ENCODE results near the gene PCDHGA6.
"Not testable (repeated sequence)": the region's sequence is repeated elsewhere in the genome, so short reads cannot be mapped to it uniquely, and the experiment has no call there.

Gene PCDHGA6

DNA sequence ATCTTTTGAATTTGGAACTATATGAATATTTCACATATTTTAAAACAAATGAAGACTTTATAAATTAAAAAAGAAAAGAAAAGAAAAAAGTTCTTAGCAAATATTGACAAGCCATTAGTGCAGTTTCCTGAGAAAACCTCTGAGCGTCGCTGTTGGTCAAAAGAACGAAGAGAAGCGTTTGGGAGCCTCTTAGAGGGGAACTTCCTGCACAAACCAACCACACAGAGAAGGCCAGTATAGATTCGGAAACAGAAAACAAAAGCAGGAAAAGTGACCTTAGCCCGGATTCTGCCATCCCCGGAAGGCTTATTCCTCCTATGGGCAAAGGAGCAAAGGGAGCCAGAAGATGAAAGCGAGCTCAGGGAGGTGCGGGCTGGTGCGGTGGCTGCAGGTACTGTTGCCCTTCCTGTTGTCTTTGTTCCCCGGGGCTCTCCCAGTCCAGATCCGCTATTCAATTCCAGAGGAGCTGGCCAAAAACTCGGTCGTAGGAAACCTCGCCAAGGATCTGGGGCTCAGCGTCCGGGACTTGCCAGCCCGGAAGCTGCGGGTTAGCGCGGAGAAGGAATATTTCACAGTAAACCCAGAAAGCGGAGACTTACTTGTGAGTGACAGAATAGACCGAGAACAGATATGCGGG is 13.8 kb upstream of the PCDHGA6 start, which contains the start of gene PCDHGB2:
TSS of gene PCDHGB2 (plus strand) at position 205 of the 637 bp plus-strand sequence. CDS start at position 347, 142 bp downstream.
- DNase-seq (ENCODE audit: low read depth) = no peak

DNA sequence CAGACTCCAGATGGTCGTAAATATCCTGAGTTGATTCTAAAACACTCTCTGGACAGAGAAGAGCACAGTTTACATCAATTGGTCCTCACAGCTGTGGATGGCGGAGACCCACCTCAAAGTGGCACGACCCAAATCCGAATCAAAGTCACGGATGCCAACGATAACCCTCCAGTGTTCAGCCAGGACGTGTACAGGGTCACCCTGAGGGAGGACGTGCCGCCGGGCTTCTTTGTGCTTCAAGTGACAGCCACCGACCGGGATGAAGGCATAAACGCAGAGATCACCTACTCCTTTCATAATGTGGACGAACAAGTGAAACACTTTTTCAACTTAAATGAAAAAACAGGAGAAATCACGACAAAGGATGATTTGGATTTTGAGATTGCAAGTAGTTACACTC is 13.0 kb upstream of the PCDHGA6 start:
- DNase-seq (ENCODE audit: low read depth) = no peak

DNA sequence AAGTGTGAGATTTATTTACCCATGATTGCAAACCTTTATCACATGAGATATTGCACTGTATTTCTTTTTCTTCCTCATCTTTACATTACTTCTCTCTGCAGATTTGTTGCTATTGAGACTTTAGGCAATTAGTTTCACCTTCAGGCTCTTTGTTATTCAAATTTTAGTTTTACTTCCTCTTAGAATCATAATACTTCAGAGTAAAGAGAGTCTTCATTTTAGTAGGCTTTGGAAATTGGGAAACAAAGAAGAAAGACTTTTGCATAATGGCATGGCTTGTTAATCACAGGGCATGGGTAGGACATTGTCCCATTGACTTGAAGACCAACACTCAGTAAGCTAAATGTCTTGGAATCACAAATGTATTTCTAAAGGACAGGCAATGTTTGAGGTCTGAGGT is 11.0 kb upstream of the PCDHGA6 start:
- DNase-seq (ENCODE audit: low read depth) = no peak

DNA sequence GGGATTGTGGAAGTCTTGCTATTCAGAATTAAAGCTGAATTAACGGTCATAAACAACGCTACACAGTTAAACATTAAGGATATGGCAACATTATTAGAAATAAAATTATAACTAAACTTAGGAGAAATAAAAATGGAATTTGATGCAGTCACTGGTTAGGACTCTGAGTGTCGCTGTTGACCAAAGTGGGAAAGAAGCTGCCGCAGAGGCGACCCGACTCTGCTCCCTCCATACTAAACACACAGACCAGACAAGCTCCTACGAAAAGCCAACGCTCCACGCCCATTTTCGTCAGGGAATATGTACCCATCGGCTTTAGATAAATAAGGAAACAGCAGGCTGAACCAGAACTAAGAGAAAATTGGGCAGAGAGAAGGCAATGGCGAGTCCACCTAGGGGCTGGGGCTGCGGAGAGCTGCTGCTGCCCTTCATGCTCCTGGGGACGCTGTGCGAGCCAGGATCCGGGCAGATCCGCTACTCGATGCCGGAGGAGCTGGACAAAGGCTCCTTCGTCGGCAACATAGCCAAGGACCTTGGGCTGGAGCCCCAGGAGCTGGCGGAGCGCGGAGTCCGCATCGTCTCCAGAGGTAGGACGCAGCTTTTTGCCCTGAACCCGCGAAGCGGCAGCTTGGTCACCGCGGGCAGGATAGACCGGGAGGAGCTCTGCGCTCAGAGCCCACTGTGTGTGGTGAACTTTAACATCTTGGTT is 9.6 kb upstream of the PCDHGA6 start, which contains the start of gene PCDHGA5:
TSS of gene PCDHGA5 (plus strand) at position 211 of the 709 bp plus-strand sequence. CDS start at position 380, 169 bp downstream.
- DNase-seq (ENCODE audit: low read depth) = no peak

DNA sequence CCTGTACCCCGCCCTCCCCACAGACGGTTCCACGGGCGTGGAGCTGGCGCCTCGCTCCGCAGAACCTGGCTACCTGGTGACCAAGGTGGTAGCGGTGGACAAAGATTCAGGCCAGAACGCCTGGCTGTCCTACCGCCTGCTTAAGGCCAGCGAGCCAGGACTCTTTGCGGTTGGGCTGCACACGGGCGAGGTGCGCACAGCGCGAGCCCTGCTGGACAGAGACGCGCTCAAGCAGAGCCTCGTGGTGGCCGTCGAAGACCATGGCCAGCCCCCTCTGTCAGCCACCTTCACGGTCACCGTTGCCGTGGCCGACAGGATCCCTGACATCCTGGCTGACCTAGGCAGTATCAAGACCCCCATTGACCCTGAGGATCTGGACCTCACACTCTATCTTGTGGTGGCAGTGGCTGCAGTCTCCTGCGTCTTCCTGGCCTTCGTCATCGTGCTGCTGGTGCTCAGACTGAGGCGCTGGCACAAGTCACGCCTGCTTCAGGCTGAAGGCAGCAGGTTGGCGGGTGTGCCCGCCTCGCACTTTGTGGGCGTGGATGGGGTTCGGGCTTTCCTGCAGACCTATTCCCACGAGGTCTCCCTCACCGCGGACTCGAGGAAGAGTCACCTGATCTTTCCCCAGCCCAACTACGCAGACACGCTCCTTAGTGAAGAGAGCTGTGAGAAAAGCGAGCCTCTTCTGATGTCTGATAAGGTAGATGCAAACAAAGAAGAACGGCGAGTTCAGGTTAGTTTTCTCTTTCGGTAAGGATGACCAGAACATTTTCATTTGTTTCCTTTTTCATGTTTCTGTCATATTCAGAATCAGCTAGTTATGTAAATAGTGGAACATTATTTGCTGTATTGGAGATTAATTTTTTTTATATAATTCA is 7.4 kb upstream of the PCDHGA6 start:
- no peak for DNase-seq (ENCODE audit: low read depth)

DNA sequence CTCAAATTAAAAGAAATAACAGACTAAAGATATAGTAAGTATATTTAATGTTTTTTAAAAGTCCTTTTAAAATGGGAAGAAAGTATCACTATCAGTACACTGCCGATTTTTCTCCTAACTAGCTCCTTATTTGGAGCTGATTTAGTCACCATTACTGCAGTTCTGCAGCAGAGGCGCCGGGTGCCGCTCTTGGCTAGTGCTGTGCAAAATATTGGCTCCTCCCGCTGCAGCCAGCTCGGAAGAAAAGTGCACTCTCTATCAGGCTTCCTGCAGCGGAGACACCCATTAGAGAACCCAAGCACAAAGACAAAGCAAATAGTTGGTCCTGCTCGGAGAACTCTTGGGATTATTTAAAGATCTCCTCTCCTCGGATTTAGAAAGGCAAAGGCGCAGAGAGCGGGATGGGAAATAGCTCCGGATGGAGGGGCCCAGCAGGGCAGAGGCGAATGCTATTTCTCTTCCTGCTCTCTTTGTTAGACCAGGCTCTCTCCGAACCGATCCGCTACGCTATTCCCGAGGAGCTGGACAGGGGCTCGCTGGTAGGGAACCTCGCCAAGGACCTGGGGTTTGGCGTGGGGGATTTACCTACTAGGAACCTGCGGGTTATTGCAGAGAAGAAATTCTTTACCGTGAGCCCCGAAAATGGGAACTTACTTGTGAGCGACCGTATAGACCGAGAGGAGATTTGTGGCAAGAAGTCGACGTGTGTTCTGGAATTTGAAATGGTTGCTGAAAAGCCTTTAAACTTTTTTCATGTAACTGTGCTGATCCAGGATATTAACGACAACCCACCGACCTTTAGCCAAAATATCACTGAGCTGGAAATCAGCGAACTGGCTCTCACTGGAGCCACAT is 3.5 kb upstream of the PCDHGA6 start, which contains the start of gene PCDHGB3:
TSS of gene PCDHGB3 (plus strand) at position 249 of the 855 bp plus-strand sequence. CDS start at position 402, 153 bp downstream.
- DNase-seq (ENCODE audit: low read depth) = peak; percentile 47

DNA sequence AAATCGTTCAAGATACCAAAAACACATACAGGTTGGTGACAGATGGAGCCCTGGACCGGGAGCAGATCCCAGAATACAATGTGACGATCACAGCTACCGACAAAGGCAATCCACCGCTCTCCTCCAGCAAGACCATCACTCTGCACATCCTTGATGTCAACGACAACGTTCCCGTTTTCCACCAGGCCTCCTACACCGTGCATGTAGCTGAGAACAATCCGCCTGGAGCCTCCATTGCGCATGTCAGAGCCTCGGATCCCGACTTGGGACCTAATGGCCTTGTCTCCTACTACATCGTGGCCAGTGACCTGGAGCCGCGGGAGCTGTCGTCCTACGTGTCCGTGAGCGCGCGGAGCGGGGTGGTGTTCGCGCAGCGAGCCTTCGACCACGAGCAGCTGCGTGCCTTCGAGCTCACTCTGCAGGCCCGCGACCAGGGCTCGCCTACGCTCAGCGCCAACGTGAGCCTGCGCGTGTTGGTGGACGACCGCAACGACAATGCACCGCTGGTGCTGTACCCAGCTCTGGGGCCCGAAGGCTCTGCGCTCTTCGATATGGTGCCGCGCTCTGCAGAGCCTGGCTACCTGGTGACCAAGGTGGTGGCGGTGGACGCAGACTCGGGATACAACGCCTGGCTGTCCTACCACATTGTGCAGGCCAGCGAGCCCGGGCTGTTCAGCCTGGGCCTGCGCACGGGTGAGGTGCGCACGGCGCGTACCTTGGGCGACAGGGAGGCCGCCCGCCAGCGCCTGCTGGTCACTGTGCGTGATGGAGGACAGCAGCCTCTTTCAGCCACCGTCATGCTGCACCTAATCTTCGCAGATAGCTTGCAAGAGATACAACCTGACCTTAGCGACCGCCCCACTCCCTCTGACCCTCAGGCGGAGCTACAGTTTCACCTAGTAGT is 1.9 kb upstream of the PCDHGA6 start:
- DNase-seq (ENCODE audit: low read depth) = no peak

DNA sequence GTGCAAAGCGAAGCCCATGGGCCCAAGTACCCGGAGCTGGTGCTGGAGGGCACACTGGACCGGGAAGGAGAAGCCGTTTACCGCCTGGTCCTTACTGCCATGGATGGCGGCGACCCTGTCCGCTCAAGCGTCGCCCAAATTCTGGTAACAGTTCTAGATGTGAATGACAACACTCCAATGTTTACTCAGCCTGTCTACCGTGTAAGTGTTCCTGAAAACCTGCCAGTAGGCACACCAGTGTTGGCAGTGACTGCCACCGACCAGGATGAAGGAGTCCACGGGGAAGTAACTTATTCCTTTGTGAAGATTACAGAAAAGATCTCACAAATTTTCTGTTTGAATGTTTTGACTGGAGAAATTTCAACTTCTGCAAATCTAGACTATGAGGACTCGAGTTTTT is 936 bp downstream of the PCDHGA6 start:
- no peak for DNase-seq (ENCODE audit: low read depth)

DNA sequence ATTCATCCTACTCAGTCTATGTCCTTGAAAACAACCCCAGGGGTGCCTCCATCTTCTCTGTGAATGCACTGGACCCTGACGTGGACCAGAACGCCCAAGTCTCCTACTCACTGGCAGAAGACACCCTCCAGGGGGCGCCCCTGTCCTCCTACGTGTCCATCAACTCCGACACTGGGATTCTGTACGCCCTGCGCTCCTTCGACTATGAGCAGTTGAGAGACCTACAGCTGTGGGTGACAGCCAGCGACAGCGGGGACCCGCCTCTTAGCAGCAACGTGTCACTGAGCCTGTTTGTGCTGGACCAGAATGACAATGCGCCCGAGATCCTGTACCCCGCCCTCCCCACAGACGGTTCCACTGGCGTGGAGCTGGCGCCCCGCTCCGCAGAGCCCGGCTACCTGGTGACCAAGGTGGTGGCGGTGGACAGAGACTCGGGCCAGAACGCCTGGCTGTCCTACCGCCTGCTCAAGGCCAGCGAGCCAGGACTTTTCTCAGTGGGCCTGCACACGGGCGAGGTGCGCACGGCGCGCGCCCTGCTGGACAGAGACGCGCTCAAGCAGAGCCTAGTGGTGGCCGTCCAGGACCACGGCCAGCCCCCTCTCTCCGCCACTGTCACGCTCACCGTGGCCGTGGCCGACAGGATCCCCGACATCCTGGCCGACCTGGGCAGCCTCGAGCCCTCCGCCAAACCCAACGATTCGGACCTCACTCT is 1.9 kb downstream of the PCDHGA6 start:
- not testable (repeated sequence) for DNase-seq (ENCODE audit: low read depth)

DNA sequence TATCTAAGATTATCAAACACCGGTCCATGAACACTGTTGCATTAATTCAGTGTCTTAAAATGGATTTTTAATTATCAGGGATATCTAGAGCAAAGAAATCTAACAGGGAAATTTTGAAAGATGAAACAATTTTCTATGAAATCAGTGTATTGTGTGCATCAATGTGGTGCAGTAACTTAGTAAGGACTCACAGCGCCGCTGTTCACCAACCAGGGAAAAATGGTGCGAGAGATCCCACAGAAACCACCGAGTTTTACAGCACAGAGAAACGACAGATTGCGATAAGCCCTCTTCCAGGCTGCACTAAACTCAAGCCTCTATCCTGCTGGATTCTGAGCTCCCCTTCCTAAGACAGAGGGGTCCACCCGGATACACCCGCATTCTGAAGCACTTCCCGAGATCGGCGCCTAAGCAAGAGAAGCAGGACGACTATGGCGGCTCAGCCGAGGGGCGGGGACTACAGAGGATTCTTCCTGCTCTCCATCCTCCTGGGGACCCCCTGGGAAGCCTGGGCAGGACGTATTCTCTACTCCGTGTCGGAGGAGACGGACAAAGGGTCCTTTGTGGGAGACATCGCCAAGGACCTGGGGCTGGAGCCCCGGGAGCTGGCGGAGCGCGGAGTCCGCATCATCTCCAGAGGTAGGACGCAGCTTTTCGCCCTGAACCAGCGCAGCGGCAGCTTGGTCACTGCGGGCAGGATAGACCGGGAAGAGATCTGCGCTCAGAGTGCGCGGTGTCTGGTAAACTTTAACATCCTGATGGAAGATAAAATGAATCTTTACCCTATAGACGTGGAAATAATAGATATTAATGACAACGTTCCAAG is 9.0 kb downstream of the PCDHGA6 start, which contains the start of gene PCDHGA7:
TSS of gene PCDHGA7 (plus strand) at position 274 of the 826 bp plus-strand sequence. CDS start at position 432, 158 bp downstream.
- no peak for DNase-seq (ENCODE audit: low read depth)

DNA sequence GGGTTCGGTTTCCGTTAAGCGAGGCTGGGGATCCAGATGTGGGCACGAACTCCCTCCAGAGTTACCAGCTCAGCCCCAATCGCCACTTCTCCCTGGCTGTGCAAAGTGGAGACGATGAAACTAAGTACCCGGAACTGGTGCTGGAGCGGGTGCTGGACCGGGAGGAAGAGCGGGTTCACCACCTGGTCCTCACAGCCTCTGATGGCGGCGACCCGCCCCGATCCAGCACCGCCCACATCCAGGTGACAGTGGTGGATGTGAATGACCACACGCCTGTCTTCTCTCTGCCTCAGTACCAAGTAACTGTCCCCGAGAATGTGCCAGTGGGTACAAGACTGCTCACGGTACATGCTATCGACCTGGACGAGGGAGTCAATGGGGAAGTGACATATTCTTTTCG is 9.7 kb downstream of the PCDHGA6 start:
- no peak for DNase-seq (ENCODE audit: low read depth)

DNA sequence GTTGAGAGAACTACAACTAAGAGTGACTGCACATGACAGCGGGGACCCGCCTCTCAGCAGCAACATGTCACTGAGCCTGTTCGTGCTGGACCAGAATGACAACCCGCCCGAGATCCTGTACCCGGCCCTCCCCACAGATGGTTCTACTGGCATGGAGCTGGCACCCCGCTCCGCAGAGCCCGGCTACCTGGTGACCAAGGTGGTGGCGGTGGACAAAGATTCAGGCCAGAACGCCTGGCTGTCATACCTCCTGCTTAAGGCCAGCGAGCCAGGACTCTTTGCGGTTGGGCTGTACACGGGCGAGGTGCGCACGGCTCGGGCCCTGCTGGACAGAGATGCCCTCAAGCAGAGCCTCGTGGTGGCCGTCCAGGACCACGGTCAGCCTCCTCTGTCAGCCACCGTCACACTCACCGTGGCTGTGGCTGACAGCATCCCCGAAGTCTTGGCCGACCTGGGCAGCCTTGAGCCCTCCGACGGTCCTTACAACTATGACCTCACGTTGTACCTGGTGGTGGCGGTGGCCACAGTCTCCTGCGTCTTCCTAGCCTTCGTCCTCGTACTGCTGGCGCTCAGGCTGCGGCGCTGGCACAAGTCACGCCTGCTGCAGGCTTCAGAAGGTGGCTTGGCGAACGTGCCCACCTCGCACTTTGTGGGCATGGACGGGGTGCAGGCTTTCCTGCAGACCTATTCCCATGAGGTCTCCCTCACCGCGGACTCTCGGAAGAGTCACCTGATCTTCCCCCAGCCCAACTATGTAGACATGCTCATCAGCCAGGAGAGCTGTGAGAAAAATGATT is 11.0 kb downstream of the PCDHGA6 start:
- no peak for DNase-seq (ENCODE audit: low read depth)

DNA sequence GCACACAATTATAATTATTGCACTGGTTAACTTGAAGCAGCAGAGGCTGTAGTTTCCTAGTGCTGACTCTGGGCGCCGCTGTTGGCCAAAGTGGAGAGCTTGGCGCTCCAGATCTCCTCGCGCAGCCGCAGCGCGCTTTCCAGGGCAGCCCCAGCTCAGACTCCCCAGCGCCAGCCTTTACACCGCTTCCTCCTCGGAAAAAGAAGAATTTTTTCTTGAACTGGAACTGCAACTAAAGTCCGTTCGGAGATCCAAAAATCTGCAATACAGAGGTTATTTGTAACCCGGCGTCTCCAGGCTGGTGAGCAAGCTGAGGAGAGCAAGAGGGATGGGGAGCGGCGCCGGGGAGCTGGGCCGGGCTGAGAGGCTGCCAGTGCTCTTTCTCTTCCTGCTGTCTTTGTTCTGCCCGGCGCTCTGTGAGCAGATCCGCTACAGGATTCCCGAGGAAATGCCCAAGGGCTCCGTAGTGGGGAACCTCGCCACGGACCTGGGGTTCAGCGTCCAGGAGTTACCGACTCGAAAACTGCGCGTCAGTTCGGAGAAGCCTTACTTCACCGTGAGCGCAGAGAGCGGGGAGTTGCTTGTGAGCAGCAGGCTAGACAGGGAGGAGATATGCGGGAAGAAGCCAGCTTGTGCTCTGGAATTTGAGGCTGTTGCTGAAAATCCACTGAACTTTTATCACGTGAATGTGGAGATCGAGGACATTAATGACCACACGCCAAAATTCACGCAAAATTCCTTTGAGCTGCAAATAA is 14.0 kb downstream of the PCDHGA6 start, which contains the start of gene PCDHGB4:
TSS of gene PCDHGB4 (plus strand) at position 142 of the 755 bp plus-strand sequence. CDS start at position 329, 187 bp downstream.
- not testable (repeated sequence) for DNase-seq (ENCODE audit: low read depth)

DNA sequence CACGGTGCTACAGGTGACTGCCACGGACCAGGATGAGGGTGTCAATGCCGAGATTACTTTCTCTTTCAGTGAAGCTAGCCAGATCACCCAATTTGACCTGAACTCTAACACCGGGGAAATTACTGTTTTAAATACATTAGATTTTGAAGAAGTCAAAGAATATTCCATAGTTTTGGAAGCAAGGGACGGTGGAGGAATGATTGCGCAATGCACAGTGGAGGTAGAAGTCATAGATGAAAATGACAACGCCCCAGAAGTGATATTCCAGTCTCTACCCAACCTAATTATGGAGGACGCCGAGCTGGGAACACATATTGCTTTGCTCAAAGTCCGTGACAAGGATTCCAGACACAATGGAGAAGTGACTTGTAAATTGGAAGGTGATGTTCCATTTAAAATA is 15.0 kb downstream of the PCDHGA6 start:
- no peak for DNase-seq (ENCODE audit: low read depth)

DNA sequence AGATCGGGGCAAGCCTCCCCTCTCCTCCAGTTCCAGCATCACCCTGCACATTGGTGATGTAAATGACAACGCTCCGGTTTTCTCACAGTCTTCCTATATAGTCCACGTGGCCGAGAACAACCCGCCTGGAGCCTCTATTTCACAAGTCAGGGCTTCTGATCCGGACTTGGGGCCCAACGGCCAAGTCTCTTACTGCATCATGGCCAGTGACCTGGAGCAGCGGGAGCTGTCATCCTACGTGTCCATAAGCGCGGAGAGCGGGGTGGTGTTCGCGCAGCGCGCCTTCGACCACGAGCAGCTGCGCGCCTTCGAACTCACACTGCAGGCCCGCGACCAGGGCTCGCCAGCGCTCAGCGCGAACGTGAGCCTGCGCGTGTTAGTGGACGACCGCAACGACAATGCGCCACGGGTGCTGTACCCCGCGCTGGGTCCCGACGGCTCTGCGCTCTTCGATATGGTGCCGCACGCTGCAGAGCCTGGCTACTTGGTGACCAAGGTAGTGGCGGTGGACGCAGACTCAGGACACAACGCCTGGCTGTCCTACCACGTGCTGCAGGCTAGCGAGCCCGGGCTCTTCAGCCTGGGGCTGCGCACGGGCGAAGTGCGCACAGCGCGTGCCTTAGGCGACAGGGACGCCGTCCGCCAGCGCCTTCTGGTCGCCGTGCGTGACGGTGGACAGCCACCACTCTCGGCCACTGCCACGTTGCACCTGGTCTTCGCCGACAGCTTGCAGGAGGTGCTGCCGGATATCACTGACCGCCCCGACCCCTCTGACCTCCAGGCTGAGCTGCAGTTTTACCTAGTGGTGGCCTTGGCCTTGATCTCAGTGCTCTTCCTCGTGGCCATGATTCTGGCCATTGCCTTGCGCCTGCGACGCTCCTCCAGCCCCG is 15.7 kb downstream of the PCDHGA6 start:
- no peak for DNase-seq (ENCODE audit: low read depth)
